Kidney tubule cell (primary cell): Measurements from ENCODE around the gene MLPH.

ENCODE experiments used
- DNase-seq: peaks from one replicate; pipeline ENCODE4 v3.0.0-alpha.2; 2018; ENCODE audit warnings: low spot score

Gene MLPH

DNA sequence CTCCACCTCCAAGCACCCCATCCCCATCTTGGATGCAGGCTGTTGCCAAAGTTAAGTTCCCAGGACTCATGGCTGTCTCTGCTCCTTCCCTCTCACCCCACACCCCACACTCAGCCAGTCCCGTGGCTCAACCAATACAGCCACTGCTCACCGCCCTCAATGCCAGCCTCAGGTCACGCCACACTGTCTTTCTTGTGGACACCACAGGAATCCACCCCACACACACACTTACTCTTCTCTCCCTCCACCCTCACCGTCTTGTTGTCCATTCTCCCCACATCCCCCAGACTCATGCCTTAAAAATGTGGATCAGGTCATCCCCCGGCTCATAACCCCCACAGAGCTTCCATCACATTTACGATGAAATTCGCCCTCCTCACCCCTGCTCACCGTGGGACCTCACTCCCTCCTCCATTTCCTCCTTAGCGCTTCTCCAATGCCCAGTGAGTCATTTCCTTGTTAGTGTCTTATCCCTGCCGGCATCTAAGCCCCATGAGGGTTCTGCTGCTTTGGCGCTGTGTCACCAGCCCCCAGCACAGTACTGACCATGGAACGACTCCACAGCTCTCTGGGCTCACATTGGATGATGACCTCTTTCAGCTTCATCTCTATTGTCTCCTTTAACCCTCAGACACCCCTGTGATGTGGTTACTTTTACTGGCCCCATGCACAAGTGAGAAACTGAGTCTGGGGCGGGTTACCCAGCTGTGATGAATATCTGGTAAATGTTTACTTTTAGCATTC, 13.8 kb downstream of the MLPH start:
- peak; percentile 99 for DNase-seq

DNA sequence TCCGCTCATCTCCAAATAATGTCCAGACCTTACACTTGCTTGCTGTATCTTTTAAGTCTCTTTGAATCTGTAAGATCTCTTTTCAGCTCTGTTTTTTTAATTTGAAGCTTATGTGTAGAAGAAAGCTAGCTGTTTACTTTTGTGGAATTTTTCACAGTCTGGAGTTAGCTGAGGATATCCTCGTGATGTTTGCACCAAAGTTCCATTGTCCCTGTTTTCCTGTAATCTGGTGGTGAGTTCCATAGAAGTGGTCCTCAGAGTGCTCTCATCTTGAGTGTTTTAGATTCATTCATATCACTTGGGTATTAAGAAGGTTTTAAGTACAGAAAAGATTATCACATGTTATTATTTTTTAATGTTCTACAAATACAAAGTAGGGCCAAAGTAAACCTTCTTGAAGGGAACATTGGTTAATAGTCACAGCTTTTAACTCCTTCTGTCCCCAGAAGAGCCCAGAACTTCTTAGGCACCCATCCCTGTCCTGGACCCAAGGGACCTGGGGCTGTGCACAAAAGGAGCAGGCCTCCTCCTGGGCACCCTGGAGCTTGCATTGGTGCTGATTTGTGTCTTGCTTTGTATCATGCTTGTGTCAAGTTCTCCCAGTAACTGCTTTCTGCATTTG, 15.0 kb downstream of the MLPH start:
- no peak for DNase-seq

DNA sequence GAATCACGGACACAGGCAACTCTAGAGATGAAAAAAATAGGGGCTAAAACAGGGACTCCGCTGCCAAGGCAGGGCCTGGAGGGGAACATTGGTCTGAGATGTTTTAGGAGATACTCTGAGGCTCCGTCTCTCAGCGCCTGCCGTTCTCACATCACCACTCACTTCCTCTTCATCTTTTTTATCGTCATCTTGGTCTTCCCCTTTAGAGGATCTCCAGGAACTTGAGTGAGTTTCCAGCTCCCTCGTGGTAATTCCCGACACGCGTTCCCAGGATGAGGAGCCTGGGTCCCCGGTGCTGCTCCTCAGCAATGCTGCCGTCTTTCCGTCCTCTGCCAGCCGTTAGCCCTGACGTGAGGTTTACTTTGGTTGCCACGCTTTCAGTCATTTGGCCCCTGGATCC, 16.1 kb downstream of the MLPH start:
- no peak for DNase-seq

DNA sequence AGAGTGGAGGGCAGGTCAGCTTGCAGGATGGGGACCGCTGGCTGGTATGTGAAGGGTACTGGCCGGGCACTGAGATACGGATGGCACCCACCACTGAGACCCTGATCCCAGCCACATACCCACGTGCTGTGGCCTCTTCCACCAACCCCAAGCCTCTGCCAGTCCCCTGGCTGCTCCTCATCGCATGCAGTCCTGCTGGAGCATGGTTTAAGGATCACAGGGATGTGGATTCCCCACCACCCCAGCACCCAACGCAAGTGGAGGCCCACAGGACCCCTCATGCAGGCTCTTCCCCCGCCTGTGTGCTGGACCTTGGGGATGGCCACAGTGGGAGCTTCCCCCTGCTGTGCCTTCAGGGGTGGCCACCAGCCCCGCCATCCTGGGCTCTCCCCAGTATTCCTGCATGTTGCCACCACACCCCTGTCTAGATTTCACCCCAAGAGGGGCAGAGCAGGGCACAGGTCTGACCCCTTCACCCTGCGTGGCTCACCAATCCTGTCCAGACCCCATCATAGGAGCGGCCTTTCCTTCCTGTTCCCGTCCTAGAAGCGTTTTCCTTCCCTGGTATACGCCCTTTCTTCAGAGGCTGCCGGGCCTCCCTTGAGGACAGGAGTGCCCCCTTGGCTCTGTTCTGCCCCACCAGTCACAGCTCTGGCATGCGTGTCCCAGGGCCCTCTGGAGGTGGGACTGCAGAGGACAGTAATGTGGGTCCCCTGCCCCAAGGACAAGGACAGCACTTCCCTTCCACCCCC, 18.3 kb downstream of the MLPH start:
- DNase-seq: no peak

DNA sequence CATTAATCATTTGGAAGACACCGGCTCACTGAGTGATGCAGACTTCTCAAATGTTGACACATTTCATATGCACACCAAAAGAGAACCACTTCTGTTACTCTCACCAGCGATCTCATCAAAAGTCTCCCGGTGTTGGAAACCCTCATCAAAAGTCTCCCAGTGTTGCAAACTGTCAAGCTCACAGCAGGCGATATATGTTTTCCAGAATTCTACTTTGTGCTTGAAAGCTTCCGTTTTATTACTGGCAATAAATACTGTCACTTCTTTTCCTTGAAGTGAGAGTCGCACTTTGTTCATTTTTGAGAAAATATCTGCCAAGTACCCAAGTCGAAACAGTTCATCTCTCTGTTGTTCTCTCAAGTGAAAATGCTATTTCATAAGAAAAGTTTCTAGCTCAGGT, 20.5 kb downstream of the MLPH start:
- no peak for DNase-seq

DNA sequence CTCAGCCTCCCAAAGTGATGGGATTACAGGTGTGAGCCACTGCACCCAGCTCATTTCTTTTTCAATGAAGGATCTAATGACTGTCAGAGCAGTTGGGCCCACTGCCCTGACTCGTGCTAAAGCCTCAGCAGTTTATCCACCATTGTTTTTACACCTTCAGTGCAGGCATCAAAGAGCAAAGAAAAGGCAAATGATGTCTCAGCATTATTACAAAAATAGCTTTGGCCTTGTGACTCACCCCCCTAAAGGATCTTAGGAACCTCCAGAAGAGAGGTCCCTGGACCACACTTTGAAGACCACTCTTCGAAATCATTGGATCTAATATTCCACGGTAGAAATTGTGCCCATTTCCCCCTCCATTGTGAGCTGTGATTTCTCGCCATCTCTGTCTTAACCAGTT, 21.3 kb downstream of the MLPH start:
- no peak for DNase-seq

DNA sequence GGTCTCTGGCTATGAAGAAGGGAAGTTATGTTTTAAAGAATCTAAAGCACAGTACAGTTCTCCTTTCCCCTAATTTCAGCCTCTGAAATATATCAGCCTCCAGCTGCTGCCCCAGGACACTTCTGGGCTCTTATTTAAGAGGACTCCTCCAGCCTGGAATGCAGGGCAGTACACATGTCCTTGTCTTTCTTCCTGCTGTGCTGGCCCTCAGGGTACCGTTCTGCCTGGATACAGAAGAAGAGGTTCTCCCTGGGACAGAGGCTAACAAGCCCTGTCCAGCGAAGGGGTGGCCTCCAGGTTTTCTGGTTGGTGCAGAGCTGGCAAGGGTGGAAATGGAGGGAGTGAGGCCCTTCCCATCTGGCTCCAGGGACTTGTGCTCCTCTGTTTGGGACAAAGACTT, 22.1 kb downstream of the MLPH start:
- no peak for DNase-seq

DNA sequence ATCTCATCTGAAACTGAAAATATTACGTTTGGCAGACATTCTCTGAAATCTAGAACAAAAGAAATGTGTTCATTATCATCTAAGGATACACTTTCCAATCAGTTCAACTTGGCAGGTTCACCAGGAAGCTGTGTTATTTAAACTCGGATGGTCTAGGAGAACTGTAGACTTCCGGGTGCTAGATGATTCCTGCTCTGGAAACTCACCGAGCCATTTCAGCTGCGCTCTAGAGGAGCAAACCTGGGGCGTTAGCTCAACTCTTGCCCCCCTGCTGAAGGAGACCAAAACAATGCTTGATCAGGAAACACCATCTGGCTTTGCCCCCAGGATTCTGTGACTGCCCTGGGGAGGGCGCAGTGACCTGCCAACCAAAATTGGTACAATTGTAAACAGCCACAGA, 22.9 kb downstream of the MLPH start:
- DNase-seq: peak; percentile 35

DNA sequence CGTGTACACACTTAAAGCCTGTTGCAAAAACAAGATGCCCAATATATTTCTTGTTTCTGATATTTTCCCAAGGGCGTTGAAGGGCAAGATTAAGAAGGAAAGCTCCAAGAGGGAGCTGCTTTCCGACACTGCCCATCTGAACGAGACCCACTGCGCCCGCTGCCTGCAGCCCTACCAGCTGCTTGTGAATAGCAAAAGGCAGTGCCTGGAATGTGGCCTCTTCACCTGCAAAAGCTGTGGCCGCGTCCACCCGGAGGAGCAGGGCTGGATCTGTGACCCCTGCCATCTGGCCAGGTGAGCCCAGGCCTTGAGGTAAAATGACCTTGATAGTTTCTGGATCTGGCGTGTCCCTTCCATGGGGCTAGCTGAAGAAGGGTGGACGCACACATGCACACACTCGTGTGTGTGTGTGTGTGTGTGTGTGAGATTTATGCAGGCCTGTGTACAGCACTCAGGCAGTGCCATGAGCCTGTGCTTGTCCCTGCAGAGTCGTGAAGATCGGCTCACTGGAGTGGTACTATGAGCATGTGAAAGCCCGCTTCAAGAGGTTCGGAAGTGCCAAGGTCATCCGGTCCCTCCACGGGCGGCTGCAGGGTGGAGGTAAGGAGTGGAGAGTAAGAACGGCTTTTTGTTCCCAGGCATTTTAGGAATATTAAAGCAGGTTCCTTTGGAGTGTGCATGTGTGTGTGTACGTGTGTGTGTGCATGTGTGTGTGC, 23.6 kb downstream of the MLPH start:
- DNase-seq: no peak

DNA sequence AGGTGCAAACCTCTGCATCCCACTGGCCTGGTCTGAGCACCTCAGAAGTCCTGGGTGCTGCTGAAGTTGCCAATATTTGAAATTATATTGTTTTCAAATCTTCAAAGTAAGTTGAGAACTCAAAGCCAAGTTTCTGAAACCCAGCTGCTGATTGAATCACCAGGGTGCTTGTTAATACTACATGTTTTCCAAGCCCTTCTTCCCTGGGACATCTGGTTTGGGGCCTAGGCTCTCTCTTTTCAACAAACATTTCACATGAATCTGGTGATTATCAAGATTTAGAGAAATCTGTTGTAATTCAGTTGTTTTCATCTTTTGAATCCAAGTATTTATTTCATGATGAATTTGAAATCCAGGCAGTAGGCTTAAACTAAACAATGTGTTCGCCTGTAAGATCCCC, 24.4 kb downstream of the MLPH start:
- DNase-seq: no peak

DNA sequence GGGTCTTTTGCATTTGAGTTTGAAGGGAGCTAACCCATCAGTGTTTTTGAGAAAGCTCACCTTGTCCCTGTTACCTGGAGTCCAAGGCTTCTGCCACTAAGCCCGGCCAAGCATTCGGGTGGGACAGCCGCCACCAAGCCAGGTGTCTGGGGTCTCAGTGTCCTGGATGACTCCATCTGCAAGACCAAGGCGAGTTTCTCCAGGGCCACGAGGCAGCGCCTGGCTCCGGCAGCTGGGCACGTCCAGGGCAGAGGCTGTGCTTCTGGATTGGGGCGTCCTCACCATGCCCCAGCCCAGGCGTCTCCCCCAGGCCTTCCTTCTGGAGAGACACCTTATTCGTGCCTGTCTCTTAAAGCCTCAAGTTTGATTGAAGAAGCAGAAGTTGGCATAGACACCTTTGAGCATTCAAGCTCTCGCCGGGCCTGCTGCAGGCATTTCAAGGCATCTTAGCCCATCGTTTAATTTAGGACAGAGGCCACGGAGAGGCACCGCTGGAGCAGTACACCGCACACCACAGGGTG, 24.9 kb downstream of the MLPH start:
- no peak for DNase-seq

DNA sequence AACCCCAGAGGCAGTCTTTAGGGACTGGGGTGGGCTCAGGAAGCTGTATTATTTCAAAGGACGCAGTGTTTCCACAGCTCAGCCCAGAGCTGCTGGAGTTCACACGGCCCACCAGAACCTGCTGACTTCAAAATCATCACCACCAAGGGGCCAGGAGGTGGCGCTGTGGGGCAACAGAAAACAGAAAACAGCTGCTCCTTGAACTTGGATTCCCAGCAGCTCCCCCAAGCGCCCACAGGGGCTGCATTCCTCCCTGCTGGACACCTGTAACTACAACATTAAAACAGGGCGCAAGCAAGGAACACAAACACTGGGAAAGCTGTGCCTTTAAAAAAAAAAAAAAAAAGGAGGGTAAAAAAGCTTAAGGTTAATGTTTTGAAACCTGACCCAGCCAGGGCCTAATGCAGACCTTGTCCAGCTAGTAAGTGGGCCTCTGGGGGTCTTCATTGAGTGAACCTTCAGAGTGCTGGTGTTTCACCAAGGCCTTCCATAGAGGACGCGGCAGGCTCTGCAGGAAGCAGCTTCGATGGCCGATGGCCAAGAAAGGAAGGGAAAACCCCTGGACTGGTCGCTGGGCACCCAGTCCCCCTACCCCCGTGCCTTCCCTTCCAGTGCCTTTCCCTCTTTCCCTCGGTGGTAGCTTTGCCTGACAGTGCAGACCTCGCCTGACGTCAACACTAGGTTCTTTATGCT, 25.9 kb downstream of the MLPH start:
- peak; percentile 90 for DNase-seq

DNA sequence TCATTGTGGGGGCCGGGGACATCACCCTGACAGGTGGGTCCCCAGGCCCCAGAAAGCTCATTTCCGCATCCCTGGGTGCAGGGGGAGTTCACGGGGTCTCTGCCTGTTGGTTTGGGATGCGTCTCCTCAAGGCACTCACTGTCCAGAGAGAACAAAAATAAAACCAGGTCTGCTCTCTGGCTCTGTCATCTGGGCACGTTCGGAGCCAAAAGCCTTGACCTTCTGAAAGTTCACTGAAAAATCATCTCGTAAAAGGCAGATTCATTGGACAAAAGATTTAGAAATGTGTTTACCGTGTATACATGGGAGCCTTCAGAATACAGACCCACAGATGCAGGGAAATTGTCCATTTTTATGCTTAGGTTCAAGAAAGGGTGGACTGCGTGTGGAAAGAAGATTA, 26.6 kb downstream of the MLPH start:
- no peak for DNase-seq

DNA sequence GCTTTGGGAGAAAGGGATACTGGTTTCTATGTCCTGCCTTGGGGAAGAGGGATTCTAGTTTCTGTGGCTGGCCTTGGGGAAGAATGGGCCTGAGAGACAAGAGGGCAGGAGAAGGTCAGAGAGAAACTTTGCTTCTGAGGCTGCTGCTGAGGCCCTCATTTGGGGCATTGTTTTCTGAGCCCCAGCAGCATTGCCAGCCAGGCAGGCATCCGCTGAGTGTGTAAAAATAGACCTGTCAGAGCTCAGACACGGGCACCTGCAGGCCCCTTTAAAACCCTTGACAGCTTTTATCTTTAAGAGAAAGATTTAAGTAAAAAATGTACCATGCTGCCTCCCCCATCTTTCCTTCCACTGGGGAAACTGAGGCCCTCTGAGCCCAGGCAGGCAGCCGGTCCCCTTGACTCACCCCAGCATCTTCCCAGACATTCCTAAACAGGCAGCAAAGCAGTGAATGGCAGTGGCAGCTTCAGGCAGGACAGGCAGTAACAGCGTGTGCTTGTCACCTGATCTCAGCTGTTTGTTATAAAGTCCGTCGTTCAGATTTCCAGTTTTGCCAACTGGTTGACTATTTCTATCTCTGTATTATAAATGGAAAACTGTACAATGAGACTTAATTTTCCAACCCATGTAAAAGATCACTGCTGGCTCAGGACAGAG, 27.6 kb downstream of the MLPH start:
- no peak for DNase-seq

DNA sequence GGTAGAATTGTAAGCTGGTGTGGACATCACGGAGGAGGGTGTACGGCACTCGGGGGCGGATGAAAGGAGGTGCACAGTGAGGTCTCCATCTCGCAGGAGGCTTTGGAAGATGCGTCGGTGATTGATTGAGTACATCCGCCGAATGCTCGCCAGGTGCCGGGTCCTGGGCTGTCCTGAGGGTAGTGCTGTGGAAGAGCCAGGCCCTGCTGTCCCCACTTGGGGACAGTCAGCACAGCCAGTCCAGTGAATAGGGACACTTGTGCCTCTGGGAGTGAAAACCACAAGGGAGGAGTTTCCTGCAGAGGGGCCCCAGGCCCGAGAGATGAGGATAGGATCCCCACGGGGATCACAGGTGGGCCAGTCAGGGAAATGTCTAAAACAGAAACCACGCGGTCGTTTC, 28.1 kb downstream of the MLPH start:
- DNase-seq: no peak

DNA sequence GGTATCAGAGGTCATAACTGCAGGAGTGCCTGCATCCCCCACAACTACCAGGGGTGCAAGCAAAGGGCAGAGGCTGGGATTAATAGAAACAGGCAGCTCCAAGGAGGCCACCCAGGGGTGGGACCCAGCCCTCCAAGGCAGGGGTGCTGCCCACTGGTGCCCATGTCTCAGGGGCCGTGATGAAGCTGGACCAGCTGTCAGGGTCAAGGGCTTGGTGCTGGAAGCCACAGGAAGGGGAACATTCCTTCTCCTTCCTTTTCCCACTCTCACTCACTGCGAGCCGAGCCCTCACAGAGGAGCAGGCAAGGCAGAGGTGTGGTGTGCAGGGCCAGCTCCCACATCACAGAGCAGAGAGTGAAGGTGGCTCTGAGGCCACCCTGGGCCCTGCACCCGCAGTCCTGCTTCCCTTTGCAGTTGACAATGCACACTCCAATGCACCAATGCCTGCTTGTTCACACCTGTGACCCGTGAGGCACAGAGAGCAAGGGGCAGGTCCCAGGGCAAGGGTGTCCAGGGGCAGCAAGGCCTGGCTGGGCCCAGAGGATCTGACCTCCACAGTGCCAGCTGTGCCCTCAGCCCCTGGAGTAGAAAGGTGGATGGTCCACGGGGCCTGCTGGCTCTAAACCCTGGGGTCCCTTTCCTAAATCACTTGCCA, 28.7 kb downstream of the MLPH start:
- DNase-seq: no peak

DNA sequence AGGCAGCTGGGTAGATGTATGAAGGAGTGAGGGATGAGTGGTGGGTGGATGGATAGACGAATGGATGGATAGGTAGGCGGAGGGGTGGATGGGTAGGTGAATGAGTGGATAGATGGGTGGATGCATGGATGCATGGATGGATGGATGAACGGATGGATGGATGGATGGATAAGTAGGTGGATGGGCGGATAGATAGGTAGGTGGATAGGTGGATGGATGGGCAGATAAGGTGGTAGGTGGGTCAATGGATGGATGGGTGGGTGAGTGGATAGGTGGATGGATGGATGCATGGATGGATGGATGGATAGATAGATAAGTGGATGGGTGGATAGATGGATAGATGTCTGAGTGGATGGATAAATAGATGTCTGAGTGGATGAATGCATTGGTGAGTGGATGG, 30.1 kb downstream of the MLPH start:
- no peak for DNase-seq

DNA sequence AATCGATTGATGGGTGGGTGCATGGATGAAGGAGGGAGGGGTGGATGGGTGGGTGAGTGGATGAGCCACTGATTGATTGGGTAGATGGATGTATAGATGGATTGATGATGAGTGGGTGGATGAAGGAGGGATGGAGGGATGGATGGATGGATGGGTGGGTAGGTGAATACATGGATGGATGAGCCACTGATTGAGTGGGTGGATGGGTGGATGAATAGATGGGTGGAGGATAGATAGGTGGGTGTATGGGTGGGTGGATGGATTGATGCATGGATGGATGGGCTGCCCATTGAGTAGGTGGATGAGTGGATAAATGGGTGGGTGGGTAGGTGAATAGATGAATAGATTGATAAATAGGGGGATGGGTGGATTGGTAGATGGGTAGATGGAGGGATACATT, 30.9 kb downstream of the MLPH start:
- DNase-seq: no peak

DNA sequence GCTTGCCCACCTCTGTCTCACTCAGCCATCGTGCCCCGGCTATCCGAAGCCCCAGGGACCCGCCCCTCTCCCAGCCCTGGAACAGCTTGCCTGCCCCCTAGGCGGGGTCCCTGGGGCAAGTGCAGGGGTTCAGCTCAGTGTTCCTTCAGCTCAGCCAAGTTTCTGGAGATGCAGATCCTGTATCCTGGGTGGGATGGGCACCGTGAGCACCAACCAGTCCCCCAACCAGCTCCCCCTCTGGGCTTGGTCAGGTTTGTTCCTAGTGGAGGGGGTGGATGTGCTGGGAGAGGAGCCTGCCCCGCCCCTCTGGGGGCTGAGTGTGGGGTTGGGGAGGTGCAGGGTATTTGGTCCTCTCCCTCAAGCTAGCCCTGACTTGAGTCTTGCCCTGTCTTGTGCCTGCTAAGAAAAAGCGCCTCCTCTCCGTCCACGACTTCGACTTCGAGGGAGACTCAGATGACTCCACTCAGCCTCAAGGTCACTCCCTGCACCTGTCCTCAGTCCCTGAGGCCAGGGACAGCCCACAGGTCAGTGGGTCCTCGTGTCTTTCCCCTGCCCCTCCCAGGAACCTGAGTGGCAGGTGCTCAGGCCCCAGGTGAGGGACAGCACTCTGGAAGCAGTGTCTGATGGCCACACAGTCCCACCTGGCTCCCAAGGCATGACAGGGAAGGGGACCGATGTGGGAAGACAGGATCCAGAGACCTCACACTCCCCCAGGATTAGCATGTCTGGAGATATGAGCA, 32.6 kb downstream of the MLPH start:
- DNase-seq: no peak

DNA sequence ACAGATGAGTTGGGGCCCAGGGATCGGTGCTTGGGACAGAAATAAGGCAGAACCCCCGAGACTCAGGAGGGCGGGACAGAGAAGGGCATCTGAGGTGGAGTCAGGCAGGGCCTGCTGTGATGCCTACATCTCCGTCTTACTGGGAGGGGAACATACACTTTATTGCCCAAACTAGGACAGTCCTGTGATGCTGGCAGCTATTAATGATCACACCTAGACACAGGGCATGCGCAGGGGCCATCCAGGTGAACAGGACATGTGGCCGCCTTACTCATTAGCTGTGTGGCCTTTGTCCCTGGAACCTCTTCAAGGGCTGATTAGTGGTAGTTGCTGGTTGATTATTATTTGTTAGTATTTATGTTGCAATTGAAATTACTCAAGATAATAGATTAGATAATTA, 33.2 kb downstream of the MLPH start:
- no peak for DNase-seq
